Mesothelial cell of epicardium (in vitro differentiated cells): ENCODE results near the gene SPRY4. TPM values are rescaled to one million over a fixed set of nuclear protein-coding genes. Genes with fewer than 3 reads are reported as not detected.
A peak's percentile ranks its signal among the peaks of the same experiment; 100 is the strongest.

Experiments
- DNase-seq, 2 experiments: peaks; one replicate each; pipeline ENCODE4 v3.0.0; 2021; ENCODE audit warnings: low spot score in 2 of 2; ENCODE audit not compliant: unreplicated experiment in 2 of 2
- H3K27ac Mint-ChIP-seq: 2 replicates; pipeline ENCODE4 v1.8.0; 2021; ENCODE audit warnings: mixed read lengths
- H3K27me3 Mint-ChIP-seq: 2 replicates; pipeline ENCODE4 v1.8.0; 2021; ENCODE audit warnings: low read depth, mixed read lengths
- H3K36me3 Mint-ChIP-seq: 2 replicates; pipeline ENCODE4 v1.8.0; 2021; ENCODE audit warnings: mixed read lengths
- H3K4me1 Mint-ChIP-seq: 2 replicates; pipeline ENCODE4 v1.8.0; 2021; ENCODE audit warnings: mixed read lengths
- H3K4me3 Mint-ChIP-seq: 2 replicates; pipeline ENCODE4 v1.8.0; 2021; ENCODE audit warnings: mild to moderate bottlenecking, moderate library complexity, mixed read lengths
- H3K9me3 Mint-ChIP-seq: 2 replicates; pipeline ENCODE4 v1.8.0; 2021; ENCODE audit warnings: mixed read lengths
- total RNA-seq: library from RNA; stranded (reverse); gene quantifications from 3 replicates; pipeline ENCODE4 v1.2.1, GENCODE V29; 2021
- TF ChIP-seq, protein P1 (sequence below): fragments of 200-600 bp; sonication (generic); IDR thresholded peaks from one replicate; pipeline ENCODE4 v1.5.0; 2021; ENCODE audit warnings: antibody characterized with exemption; ENCODE audit not compliant: unreplicated experiment

The SPRY4 gene
- total RNA-seq, 1 donor from 2014 or later, result 21.5 TPM

GRCh38 chr5:142295960-142296860 lies 28.6 kb downstream of the SPRY4 start:
- no peaks in the 10 kb centered on the region for H3K9me3 Mint-ChIP-seq
- H3K36me3 Mint-ChIP-seq, result no peaks in the 10 kb centered on the region
- peaks cover 29% of the 10 kb centered on the region for H3K4me1 Mint-ChIP-seq
- TF ChIP-seq, protein P1, sequence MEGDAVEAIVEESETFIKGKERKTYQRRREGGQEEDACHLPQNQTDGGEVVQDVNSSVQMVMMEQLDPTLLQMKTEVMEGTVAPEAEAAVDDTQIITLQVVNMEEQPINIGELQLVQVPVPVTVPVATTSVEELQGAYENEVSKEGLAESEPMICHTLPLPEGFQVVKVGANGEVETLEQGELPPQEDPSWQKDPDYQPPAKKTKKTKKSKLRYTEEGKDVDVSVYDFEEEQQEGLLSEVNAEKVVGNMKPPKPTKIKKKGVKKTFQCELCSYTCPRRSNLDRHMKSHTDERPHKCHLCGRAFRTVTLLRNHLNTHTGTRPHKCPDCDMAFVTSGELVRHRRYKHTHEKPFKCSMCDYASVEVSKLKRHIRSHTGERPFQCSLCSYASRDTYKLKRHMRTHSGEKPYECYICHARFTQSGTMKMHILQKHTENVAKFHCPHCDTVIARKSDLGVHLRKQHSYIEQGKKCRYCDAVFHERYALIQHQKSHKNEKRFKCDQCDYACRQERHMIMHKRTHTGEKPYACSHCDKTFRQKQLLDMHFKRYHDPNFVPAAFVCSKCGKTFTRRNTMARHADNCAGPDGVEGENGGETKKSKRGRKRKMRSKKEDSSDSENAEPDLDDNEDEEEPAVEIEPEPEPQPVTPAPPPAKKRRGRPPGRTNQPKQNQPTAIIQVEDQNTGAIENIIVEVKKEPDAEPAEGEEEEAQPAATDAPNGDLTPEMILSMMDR, result no peak
- no peak overlapping the region for H3K4me3 Mint-ChIP-seq
- no peaks in the 10 kb centered on the region for H3K27me3 Mint-ChIP-seq
- no peak for DNase-seq
- peak overlapping the region; percentile 88 for H3K27ac Mint-ChIP-seq

- DNase-seq, result no peak
- Mint-ChIP-seq H3K4me3 (no peak overlapping the region), H3K36me3 (no peaks in the 10 kb centered on the region), H3K4me1 (peaks cover 38% of the 10 kb centered on the region), H3K27me3 (no peaks in the 10 kb centered on the region), H3K27ac (peak overlapping the region; percentile 83), H3K9me3 (no peaks in the 10 kb centered on the region)
- TF ChIP-seq, protein P1, result no peak
Observed at GRCh38 chr5:142295084-142295758, 29.6 kb downstream of the SPRY4 start.

- DNase-seq, result no peak
- Mint-ChIP-seq H3K9me3 (no peaks in the 10 kb centered on the region), H3K36me3 (no peaks in the 10 kb centered on the region), H3K27me3 (no peaks in the 10 kb centered on the region), H3K4me1 (peaks cover 43% of the 10 kb centered on the region), H3K4me3 (no peak overlapping the region), H3K27ac (no peak overlapping the region)
- TF ChIP-seq, protein P1, result no peak
Observed at GRCh38 chr5:142293486-142293885, 31.3 kb downstream of the SPRY4 start.

DNA sequence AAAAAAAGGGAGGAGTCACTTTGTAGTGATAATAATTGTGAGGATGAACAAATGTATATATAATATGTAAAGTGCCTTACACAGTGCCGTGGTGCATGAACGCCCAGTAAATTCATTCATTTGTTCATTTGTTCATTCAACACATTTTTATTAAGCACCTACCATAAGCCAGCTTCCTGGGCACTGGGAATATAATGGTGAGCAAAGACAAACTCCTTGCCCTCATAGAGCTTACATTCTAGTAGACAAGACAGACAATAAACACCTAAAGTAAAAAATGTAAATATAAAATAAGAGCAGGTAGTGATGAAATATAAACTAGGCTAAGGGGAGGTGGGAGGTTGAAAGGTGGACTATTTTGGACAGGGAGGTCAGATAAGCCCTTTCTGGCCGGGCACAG lies 32.0 kb downstream of the SPRY4 start:
- Mint-ChIP-seq H3K27ac (no peak overlapping the region), H3K9me3 (no peaks in the 10 kb centered on the region), H3K4me1 (peaks cover 43% of the 10 kb centered on the region), H3K36me3 (no peaks in the 10 kb centered on the region), H3K4me3 (no peak overlapping the region), H3K27me3 (no peaks in the 10 kb centered on the region)
- no peak for DNase-seq
- TF ChIP-seq, protein P1, result no peak

DNA sequence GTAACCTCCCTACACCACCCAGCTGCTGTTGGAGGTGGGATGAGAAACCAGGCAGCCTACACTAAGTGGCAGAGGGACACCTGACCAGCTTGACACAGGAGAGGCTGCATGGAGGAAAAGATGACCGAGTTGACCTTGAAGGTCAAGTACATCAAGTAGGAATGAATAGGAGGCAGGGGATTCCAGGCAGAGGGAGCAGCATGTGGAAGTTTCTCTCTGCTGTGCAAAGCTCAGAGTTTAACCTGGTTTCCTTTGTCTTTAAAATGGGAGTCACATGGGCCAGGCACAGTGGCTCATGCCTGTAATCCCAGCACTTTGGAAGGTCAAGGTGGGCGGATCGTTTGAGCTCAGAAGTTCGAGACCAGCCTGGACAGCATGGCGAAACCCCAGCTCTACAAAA lies 32.6 kb downstream of the SPRY4 start:
- H3K4me3 Mint-ChIP-seq, result no peak overlapping the region
- H3K27me3 Mint-ChIP-seq, result no peaks in the 10 kb centered on the region
- H3K9me3 Mint-ChIP-seq, result no peaks in the 10 kb centered on the region
- no peak overlapping the region for H3K27ac Mint-ChIP-seq
- H3K36me3 Mint-ChIP-seq, result no peaks in the 10 kb centered on the region
- H3K4me1 Mint-ChIP-seq, result peaks cover 44% of the 10 kb centered on the region
- no peak for DNase-seq
- TF ChIP-seq, protein P1, result no peak
